Upper lobe of left lung (tissue), 4 donors: ENCODE results near the gene ASCC2.

Experiments used
- POLR2A ChIP-seq, 4 donors: fragments of 450-650 bp; IDR thresholded peaks; one replicate each; pipeline ENCODE4 v1.5.1; 2016 to 2017; ENCODE audit warnings: antibody characterized with exemption in 4 of 4, mild to moderate bottlenecking in 2 of 4
- POLR2AphosphoS5 ChIP-seq, 2 donors: sonication (generic); formaldehyde crosslinking; IDR thresholded peaks; one replicate each; pipeline ENCODE4 v1.5.1; 2017; ENCODE audit warnings: antibody characterized with exemption in 2 of 2

GRCh38 chr22:29882716-29883044 is 44.6 kb upstream of the ASCC2 start:
- no peak for TF ChIP-seq POLR2AphosphoS5 (IDR thresholded peaks at IDR 0.05)
- no peak for TF ChIP-seq POLR2A (IDR thresholded peaks at IDR 0.05)
